Effector CD8-positive, alpha-beta T cell (primary cell): ENCODE results near the gene PRLR.

Experiments
- DNase-seq: peaks from one replicate; lab custom pipeline; 2025; lab: John Stamatoyannopoulos, UW

PRLR gene

GRCh38 chr5:35082530-35082929 lies 147.8 kb downstream of the PRLR start:
- DNase-seq = no peak

DNA sequence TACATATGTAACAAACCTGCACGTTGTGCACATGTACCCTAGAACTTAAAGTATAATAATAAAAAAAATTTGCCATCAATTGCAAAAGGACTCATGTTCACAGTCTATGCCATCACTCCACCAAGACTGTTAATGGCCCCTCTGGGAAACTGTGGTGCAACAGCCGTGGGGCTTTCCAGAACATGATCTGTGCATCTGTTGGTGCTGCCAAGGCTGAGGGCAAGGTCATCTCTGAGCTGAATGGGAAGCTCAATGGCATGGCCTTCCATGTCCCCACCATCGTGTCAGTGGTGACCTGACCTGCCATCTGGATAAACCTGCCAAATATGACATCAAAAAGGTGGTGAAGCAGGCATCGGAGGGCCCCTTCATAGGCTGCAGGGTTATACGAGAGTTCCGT lies 149.2 kb downstream of the PRLR start:
- DNase-seq = no peak

GRCh38 chr5:35073160-35073559 lies 157.1 kb downstream of the PRLR start:
- DNase-seq = no peak

DNA sequence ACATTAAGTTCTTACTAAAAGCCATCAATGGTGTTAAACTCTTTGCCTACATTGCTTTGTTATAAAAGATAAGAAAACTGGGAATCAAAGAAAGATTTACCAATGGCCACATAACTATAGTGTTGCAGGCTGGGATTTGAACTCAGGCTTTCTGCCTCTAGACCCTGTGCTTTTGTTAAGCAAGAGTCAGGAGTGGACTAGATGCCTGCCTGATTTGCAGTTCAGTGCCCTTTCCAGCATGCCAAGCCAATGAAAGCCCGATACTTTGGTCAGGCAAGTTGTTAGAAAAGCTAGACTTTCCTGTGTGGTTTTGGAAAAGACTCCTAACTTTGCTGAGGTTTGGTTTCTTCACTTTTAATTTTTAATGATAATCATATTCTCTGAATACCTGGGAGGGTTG lies 161.1 kb downstream of the PRLR start:
- DNase-seq = no peak

DNA sequence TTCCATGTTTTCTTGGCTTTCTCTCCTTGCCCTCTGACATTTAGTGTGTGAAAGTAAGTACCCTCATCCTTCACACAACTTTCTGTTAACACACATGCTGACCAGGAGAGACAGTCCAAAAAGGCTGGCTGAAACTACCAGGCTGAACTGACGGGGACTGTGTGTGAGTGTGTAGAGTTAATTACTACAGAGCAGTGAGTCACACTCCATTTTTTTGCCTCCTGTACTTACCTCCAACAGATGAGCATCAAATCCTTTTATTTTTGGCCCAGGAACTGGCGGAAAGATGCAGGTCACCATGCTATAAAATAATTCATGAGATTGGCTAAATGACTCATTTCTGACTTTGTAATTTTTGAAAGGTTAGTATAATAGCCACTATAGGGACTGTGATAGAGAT lies 162.3 kb downstream of the PRLR start:
- no peak for DNase-seq

DNA sequence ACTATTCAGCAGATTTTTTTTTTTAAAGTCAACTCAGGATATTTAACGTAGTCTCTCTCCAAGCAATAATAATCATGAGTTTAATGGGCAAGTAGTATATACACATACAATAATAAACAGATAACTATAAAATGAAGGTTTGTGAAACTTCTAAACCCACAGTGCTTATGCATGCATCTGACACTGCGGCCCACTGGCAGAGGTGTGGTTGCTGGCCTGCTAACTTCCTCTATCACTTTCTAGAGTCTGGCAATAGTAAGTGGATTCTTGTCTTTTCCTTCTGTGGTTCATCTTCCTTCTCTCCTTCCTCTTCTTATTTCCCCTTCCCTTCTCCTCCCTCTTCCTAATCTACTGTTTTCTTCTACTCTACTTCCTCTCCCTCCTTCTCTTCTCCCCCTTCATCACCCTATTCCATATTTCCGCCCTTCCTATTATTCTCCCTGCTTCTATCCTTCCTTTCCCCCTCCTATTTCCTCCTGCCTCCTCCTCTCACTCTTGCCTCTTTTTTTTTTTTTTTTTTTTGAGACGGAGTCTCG lies 164.0 kb downstream of the PRLR start:
- no peak for DNase-seq

DNA sequence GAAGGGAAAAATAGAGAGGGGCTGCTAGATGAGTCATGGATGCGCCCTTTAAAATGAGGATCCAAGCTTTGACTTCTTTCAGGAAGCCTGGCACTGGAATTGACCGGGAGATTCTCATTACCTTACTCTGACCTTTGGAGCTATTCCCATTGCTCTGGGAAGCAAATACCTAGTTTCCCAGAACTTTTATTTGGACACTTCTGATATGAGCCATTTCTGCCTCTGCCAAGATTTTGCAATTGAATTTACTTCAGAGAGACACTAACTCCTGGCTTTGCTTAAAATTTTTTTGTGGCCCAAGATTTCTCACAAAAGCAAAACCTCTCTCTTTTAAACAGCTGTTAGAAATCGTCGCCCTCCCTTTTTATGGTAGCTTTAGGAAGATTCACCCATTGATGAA lies 166.9 kb downstream of the PRLR start:
- no peak for DNase-seq

DNA sequence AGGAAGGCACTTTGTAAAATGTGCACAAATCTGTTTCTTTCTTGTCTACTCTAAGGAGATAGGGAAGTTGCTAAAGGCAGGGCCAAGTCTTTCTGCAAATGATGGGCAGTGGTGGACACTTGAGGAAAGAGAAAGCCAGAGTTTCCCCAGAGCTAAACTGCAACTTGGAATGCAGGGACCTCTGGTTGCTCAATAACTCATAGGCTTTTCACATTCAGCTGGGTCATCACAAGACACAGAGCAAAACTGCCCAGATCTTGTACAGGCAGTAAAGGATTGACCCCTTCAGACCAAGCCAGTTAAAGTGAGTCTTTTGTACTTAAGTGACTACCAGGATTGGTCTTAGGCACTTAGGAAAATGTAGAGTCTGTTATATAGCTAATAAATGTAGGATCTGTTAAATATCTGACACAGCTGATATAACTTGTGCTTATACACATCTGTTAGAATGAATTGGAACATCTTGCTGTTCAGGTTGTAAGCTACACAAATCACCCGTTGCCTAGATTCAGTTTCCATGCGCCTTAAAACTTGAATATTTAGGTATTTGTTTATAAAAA lies 169.0 kb downstream of the PRLR start:
- no peak for DNase-seq

- no peak for DNase-seq
These were observed 170.1 kb downstream of the PRLR start for GRCh38 chr5:35060236-35060635.

DNA sequence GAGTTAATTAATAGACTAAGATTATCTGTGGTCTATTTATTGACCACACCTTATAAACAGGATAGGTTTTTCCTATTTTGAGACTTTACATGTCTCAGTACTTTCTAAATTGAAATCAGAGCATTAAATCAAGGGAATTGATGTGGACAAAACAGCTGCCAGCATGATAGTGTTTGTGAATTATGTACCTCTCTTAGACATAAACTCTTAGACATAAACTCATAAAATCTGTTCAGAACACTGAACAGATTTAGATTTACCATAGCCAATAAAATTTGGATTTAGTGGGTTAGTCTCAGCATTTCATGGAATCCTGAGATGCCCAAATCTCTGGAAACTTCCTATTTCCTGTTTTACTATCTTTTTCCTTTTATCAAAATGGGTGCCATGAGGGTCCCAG lies 171.0 kb downstream of the PRLR start:
- DNase-seq = no peak

DNA sequence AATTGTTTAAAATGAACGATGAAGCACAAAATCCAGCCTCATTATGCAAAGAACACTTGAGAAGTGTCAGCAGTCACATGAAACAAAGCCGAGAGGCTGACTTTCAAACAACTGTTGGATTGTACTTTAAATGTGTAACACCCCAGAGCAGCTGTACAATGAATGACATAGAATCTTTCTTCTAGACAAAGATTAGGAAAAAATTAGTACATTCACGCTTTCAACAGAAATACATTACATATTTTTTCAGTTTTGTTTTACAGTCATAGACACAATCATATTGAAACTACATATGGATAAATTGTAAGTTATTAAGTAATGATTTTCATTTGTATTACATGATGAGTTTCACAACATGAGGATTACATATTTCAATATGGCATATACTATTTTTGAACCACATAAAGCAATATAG lies 171.9 kb downstream of the PRLR start:
- no peak for DNase-seq

DNA sequence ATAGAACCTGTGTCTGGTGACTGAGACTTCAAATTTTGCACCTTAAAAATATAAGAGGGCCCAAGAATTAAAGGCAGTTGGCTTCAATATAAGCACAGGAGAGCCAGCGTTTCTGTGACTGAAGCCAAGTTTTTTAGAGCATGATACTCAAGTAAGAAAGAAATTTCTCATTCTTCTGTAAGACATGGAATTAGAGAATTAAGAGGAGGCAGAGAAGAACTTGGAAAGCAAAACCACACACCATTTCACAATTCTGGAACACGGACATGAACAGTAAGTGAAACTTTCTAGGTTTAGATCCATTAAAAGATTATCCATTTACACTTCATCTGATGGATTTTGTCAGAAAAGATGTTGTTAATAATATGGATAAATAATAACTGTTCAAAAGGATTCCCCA lies 173.6 kb downstream of the PRLR start:
- DNase-seq = no peak

- DNase-seq = no peak
These were observed 177.4 kb downstream of the PRLR start for GRCh38 chr5:35052838-35053237.

DNA sequence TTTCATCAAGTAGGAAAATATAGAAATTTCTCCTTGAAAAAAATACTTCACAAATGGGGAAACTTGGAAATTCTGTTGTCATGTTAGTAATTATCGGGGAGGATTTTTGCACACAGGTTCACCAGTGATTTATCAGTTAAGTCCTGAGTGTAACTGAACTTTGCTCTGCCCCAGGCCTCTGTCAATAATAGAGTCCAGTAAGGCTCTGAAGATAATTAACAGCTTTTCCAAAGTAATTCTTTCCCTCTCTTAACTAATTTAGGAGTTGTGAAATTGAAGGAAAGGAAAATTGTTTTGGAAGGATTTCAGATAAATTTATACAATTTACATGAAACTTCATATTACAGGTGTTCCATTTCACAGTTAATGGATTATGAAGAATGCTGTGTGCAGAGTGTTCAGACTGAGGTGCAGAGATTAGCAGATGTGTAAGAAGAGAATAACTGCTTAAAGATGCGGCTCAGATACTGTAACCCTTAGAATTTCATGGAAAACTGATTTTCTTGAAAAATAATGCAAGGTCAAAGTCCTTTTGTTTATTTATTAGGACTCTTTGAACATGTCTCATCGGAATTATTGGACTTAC lies 179.7 kb downstream of the PRLR start:
- no peak for DNase-seq

GRCh38 chr5:35048910-35049309 lies 181.4 kb downstream of the PRLR start:
- DNase-seq = no peak

DNA sequence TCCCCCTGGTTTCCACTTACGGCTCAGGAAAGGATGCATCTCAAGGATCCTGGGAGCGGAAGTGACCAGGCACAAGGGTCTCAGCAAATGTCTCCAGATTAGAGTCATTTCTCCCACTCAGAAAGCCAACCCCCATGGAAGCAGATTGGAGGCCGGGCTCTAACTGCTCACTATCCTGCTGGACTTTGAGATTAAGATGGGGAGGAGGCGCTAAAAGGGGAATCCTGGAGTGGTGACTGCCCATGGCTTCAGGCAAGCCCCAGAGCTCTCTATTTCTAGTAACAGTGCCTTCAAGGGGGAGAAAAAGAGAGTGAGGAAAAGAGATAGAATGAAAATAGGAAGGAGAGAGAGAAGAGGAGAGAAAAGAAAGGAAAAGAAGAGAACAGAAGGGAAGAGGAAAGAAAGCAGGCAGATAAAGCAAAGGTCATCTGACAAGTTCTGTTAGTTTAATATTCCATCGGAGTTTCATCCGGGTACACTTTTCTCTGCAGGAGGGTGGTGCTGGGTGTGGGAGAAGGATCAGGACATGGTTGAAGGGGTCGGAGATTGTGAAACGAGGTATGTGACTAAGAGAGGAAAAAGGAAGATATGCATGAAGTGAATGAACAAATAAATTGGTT lies 182.4 kb downstream of the PRLR start, which contains the start of gene AGXT2:
TSS of gene AGXT2 (minus strand) at position 165 of the 620 bp plus-strand sequence. CDS start at position 108, 57 bp downstream.
- DNase-seq = no peak

- no peak for DNase-seq
These were observed 183.5 kb downstream of the PRLR start for GRCh38 chr5:35046774-35047173.

- DNase-seq = no peak
These were observed 185.0 kb downstream of the PRLR start for GRCh38 chr5:35045280-35045679.

DNA sequence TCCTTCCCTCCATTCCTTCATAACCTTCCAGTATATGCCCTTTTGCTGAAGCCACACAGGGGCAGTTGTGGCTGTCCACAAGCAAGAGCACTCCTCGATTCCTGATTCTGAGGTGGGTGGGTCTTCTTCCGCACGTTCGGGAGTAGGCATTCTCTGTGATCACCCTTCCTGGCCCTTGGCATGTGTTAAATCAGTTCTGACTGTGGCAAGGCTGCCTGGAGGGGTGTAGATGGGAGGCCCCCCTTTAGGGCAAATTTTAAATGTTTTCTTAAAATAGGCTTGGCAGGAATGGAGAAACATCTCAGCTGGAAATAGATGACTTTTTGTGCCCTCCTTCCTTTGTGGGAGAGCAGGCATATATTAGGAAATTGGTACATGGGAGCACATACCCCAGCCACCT lies 185.6 kb downstream of the PRLR start:
- no peak for DNase-seq

DNA sequence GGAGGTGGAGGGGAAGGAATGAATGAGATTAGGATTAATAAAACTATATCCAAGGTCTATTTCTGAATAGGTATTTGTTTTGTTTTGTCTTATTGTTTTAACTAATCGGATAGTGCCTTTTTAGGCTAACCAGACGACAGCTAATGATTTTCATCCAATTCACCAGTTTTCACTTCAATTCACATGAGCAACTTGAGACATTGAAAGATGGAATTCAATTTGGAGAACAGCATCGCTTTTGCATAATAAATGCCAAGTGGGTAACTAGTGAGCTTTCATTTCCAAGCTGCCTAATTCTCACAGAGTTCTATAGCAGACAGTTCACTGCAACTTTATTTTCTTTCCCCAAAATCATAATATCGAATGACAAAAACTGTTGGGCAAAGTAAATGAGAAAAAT lies 187.5 kb downstream of the PRLR start:
- DNase-seq = no peak

- no peak for DNase-seq
These were observed 189.0 kb downstream of the PRLR start for GRCh38 chr5:35041261-35041660.

- DNase-seq = no peak
These were observed 191.4 kb downstream of the PRLR start for GRCh38 chr5:35038891-35039290.

GRCh38 chr5:35036536-35036935 lies 193.8 kb downstream of the PRLR start:
- DNase-seq = no peak
